GM12878 (cell line): ENCODE results near the gene ATL2.

Experiments used
- CBFB ChIP-seq: IDR thresholded peaks from 2 replicates; pipeline ENCODE4 v1.6.1; 2016; ENCODE audit warnings: antibody characterized with exemption, low read depth
- EZH2 ChIP-seq: IDR thresholded peaks from 2 replicates; pipeline ENCODE4 v1.6.1; 2012; ENCODE audit warnings: low read depth, mild to moderate bottlenecking, control low read depth, inconsistent platforms, low read length, borderline replicate concordance; ENCODE audit not compliant: control insufficient read depth
- HDGF ChIP-seq: fragments of 450-650 bp; IDR thresholded peaks from 2 replicates; pipeline ENCODE4 v1.6.1; 2016; ENCODE audit warnings: antibody characterized with exemption
- JUNB ChIP-seq: IDR thresholded peaks from 2 replicates; pipeline ENCODE4 v1.6.1; 2016; ENCODE audit warnings: antibody characterized with exemption, mild to moderate bottlenecking
- KAT2A ChIP-seq: conservative IDR thresholded peaks from 2 replicates; pipeline ENCODE4 v1.6.1; 2011; ENCODE audit warnings: low read depth, low read length; ENCODE audit not compliant: control insufficient read depth
- POLR2AphosphoS5 ChIP-seq: IDR thresholded peaks from 2 replicates; pipeline ENCODE4 v1.6.1; 2011; ENCODE audit warnings: mild to moderate bottlenecking, low read length, inconsistent platforms
- RFX5 ChIP-seq: IDR thresholded peaks from 2 replicates; pipeline ENCODE4 v1.6.1; 2011; ENCODE audit warnings: low read depth, low read length, improper control_type of control experiment
- STAT1 ChIP-seq: fragments of 450-650 bp; conservative IDR thresholded peaks from 2 replicates; pipeline ENCODE4 v1.6.1; 2014; ENCODE audit warnings: antibody characterized with exemption, mild to moderate bottlenecking
- TAF1 ChIP-seq: IDR thresholded peaks from 2 replicates; pipeline ENCODE4 v1.6.1; 2011; ENCODE audit warnings: mild to moderate bottlenecking, low read depth, low read length, borderline replicate concordance
- TF ChIP-seq, protein P1 (sequence below), 3 experiments: IDR thresholded peaks in 2 of 3; conservative IDR thresholded peaks in 1 of 3; 2 replicates each; pipeline ENCODE4 v1.5.1; 2011; ENCODE audit warnings: low read depth in 3 of 3, low read length in 3 of 3, mild to moderate bottlenecking in 3 of 3, control low read depth in 2 of 3, moderate library complexity in 2 of 3, inconsistent platforms in 1 of 3, mixed read lengths in 1 of 3; ENCODE audit not compliant: control insufficient read depth in 2 of 3, insufficient read depth in 1 of 3; ENCODE audit errors: extremely low read depth in 1 of 3

DNA sequence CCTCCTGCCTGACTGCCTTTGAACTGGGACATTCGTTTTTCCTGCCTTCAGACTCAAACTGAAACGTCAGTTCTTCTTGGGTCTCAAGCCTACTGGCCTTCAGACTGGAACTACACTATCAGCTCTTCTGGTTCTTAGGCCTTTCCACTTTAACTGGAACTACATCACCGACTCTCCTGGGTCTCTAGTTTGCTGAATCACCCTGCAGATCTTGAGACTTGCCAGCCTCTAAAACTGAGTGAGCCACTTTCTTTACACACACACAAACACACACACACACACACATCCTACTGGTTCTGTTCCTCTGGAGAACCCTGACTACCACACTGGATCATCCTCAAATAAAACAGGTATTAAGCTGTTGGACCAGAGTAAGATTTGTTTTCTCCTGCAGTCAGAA, 46.7 kb upstream of the ATL2 start:
- no peak for TF ChIP-seq TAF1
- no peak for TF ChIP-seq KAT2A
- TF ChIP-seq EZH2 = no peak
- no peak for TF ChIP-seq RFX5
- TF ChIP-seq HDGF = no peak
- TF ChIP-seq JUNB = no peak
- no peak for TF ChIP-seq POLR2AphosphoS5
- no peak for TF ChIP-seq STAT1
- no peak for TF ChIP-seq CBFB
- TF ChIP-seq, protein P1, sequence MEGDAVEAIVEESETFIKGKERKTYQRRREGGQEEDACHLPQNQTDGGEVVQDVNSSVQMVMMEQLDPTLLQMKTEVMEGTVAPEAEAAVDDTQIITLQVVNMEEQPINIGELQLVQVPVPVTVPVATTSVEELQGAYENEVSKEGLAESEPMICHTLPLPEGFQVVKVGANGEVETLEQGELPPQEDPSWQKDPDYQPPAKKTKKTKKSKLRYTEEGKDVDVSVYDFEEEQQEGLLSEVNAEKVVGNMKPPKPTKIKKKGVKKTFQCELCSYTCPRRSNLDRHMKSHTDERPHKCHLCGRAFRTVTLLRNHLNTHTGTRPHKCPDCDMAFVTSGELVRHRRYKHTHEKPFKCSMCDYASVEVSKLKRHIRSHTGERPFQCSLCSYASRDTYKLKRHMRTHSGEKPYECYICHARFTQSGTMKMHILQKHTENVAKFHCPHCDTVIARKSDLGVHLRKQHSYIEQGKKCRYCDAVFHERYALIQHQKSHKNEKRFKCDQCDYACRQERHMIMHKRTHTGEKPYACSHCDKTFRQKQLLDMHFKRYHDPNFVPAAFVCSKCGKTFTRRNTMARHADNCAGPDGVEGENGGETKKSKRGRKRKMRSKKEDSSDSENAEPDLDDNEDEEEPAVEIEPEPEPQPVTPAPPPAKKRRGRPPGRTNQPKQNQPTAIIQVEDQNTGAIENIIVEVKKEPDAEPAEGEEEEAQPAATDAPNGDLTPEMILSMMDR (IDR thresholded peaks at IDR 0.05 in 2 of 3, conservative IDR thresholded peaks at IDR 0.05 in 1 of 3; ENCODE audit: control insufficient read depth in 2 of 3, extremely low read depth in 1 of 3, insufficient read depth in 1 of 3, low read depth in 3 of 3, low read length in 3 of 3) = no peak
